Fibroblast of skin of abdomen (primary cell): Measurements from ENCODE around the gene SAFB.
"Not testable (repeated sequence)": the region's sequence is repeated elsewhere in the genome, so short reads cannot be mapped to it uniquely, and the experiment has no call there.

Experiments used
- DNase-seq: peaks from one replicate; pipeline ENCODE4 v3.0.0-alpha.2; 2013

Gene SAFB

GRCh38 chr19:5698635-5699422 lies 75.9 kb downstream of the SAFB start:
- DNase-seq, result no peak

- no peak for DNase-seq
Measured at GRCh38 chr19:5700455-5701092, 77.7 kb downstream of the SAFB start.

- not testable (repeated sequence) for DNase-seq
Measured at GRCh38 chr19:5702053-5702410, 79.1 kb downstream of the SAFB start.

GRCh38 chr19:5703819-5704818 lies 81.2 kb downstream of the SAFB start:
- no peak for DNase-seq

- DNase-seq, result no peak
Measured at GRCh38 chr19:5705552-5705951, 82.7 kb downstream of the SAFB start.

- no peak for DNase-seq
Measured at GRCh38 chr19:5706876-5707573, 84.1 kb downstream of the SAFB start.

- no peak for DNase-seq
Measured at GRCh38 chr19:5707576-5708575, 85.0 kb downstream of the SAFB start.

GRCh38 chr19:5711025-5711424 lies 88.1 kb downstream of the SAFB start:
- no peak for DNase-seq

GRCh38 chr19:5711713-5712161 lies 88.9 kb downstream of the SAFB start:
- DNase-seq, result no peak

- no peak for DNase-seq
Measured at GRCh38 chr19:5713228-5713627, 90.3 kb downstream of the SAFB start.

- no peak for DNase-seq
Measured at GRCh38 chr19:5714816-5715215, 91.9 kb downstream of the SAFB start.

GRCh38 chr19:5717215-5717935 lies 94.5 kb downstream of the SAFB start:
- DNase-seq, result no peak
